H1 (cell line): Measurements from ENCODE around the gene MRTFB.

Experiments used
- CBX8 ChIP-seq: fragments of 300-800, 300-1000 bp; sonication (generic); IDR thresholded peaks from 2 replicates; pipeline ENCODE4 v1.7.1; 2016; ENCODE audit warnings: low read depth, low read length, borderline replicate concordance
- CREB1 ChIP-seq: IDR thresholded peaks from 2 replicates; pipeline ENCODE4 v1.6.1; 2012; ENCODE audit warnings: inconsistent platforms
- POLR2A ChIP-seq, 2 experiments: IDR thresholded peaks; 1 replicate in 1 of 2; 2 replicates in 1 of 2; pipeline ENCODE4 v1.6.1; 2011; ENCODE audit warnings: low read depth in 2 of 2, low read length in 2 of 2, mild to moderate bottlenecking in 2 of 2; ENCODE audit errors: control extremely low read depth in 1 of 2
- SP1 ChIP-seq: IDR thresholded peaks from 2 replicates; pipeline ENCODE4 v1.6.1; 2011; ENCODE audit warnings: low read depth, low read length
- YY1 ChIP-seq: IDR thresholded peaks from 2 replicates; pipeline ENCODE4 v1.6.1; 2011; ENCODE audit warnings: low read depth, mild to moderate bottlenecking, low read length
- TF ChIP-seq, protein P1 (sequence below): IDR thresholded peaks from 2 replicates; pipeline ENCODE4 v1.6.1; 2011; ENCODE audit warnings: low read depth, mild to moderate bottlenecking, low read length; ENCODE audit not compliant: insufficient read depth
- TF ChIP-seq, protein P2 (sequence below), 3 experiments: IDR thresholded peaks; 1 replicate in 2 of 3; 2 replicates in 1 of 3; pipeline versions ENCODE4 v1.5.1 to v1.6.1; 2011; ENCODE audit warnings: low read length in 3 of 3, mild to moderate bottlenecking in 3 of 3, inconsistent platforms in 2 of 3, low read depth in 1 of 3, moderate library complexity in 1 of 3; ENCODE audit not compliant: insufficient read depth in 1 of 3; ENCODE audit errors: control extremely low read depth in 1 of 3

- TF ChIP-seq, protein P1, sequence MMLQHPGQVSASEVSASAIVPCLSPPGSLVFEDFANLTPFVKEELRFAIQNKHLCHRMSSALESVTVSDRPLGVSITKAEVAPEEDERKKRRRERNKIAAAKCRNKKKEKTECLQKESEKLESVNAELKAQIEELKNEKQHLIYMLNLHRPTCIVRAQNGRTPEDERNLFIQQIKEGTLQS = no peak
- TF ChIP-seq, protein P2, sequence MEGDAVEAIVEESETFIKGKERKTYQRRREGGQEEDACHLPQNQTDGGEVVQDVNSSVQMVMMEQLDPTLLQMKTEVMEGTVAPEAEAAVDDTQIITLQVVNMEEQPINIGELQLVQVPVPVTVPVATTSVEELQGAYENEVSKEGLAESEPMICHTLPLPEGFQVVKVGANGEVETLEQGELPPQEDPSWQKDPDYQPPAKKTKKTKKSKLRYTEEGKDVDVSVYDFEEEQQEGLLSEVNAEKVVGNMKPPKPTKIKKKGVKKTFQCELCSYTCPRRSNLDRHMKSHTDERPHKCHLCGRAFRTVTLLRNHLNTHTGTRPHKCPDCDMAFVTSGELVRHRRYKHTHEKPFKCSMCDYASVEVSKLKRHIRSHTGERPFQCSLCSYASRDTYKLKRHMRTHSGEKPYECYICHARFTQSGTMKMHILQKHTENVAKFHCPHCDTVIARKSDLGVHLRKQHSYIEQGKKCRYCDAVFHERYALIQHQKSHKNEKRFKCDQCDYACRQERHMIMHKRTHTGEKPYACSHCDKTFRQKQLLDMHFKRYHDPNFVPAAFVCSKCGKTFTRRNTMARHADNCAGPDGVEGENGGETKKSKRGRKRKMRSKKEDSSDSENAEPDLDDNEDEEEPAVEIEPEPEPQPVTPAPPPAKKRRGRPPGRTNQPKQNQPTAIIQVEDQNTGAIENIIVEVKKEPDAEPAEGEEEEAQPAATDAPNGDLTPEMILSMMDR (IDR thresholded peaks at IDR 0.05; ENCODE audit: control extremely low read depth in 1 of 3, insufficient read depth in 1 of 3, low read depth in 1 of 3, low read length in 3 of 3) = no peak
- TF ChIP-seq YY1 (no peak), CREB1 (no peak), SP1 (no peak), CBX8 (no peak), POLR2A (IDR thresholded peaks at IDR 0.05; ENCODE audit: control extremely low read depth in 1 of 2, low read depth in 2 of 2, low read length in 2 of 2) (no peak)
These were observed 125.4 kb downstream of the MRTFB start for GRCh38 chr16:14196539-14196938.
